Upper lobe of left lung (tissue), 6 donors: ENCODE results near the gene SIRT3. TPM values are rescaled to one million over a fixed set of nuclear protein-coding genes. Genes with fewer than 3 reads are reported as not detected.
"Not testable (repeated sequence)": the region's sequence is repeated elsewhere in the genome, so short reads cannot be mapped to it uniquely, and the experiment has no call there.

ENCODE experiments used
- ATAC-seq, 2 donors: fragments of 200-7000 bp; cut with Tn5 transposase; one replicate each; pipeline ENCODE4 v1.9.1; 2022; ENCODE audit warnings: mild to moderate bottlenecking in 2 of 2, moderate library complexity in 2 of 2; ENCODE audit not compliant: low FRiP score in 2 of 2
- DNase-seq, 2 donors: peaks; one replicate each; pipeline ENCODE4 v3.0.0-alpha.2; 2019 to 2020
- H3K27ac ChIP-seq, 4 donors: fragments of 200-600 bp; sonication (generic); one replicate each; pipeline ENCODE4 v1.5.1; 2016 to 2019
- H3K27me3 ChIP-seq, 4 donors: fragments of 200-600 bp; sonication (generic); one replicate each; pipeline ENCODE4 v1.5.1; 2017 to 2019
- H3K36me3 ChIP-seq, 4 donors: fragments of 200-600 bp; sonication (generic); one replicate each; pipeline ENCODE4 v1.5.1; 2016 to 2019
- H3K4me1 ChIP-seq, 4 donors: fragments of 200-600 bp; sonication (generic); one replicate each; pipeline ENCODE4 v1.5.1; 2018 to 2019
- H3K4me3 ChIP-seq, 4 donors: fragments of 200-600 bp; sonication (generic); one replicate each; pipeline ENCODE4 v1.5.1; 2017 to 2019; ENCODE audit warnings: mild to moderate bottlenecking in 2 of 4, moderate library complexity in 1 of 4
- H3K9me3 ChIP-seq, 4 donors: fragments of 200-600 bp; sonication (generic); one replicate each; pipeline ENCODE4 v1.5.1; 2018 to 2019
- CTCF ChIP-seq, 6 experiments: fragments of 450-650 bp in 4 of 6; fragments of 200-600 bp in 2 of 6; sonication (generic) in 2 of 6; IDR thresholded peaks; one replicate each; pipeline ENCODE4 v1.5.1; 2016 to 2019; ENCODE audit warnings: antibody characterized with exemption in 6 of 6
- EP300 ChIP-seq, 4 donors: sonication (generic); formaldehyde crosslinking; IDR thresholded peaks; one replicate each; pipeline ENCODE4 v1.5.1; 2017; ENCODE audit warnings: antibody characterized with exemption in 4 of 4, control low read depth in 2 of 4
- POLR2A ChIP-seq, 4 donors: fragments of 450-650 bp; IDR thresholded peaks; one replicate each; pipeline ENCODE4 v1.5.1; 2016 to 2017; ENCODE audit warnings: antibody characterized with exemption in 4 of 4, mild to moderate bottlenecking in 2 of 4
- POLR2AphosphoS5 ChIP-seq, 2 donors: sonication (generic); formaldehyde crosslinking; IDR thresholded peaks; one replicate each; pipeline ENCODE4 v1.5.1; 2017; ENCODE audit warnings: antibody characterized with exemption in 2 of 2
- WGBS, 2 donors: methylation state at CpG; one replicate each; pipeline ENCODE4 v1.1.5; 2017 to 2018; 5-methylcytosine and 5-hydroxymethylcytosine counted together
- total RNA-seq, 6 donors: library from RNA; depleted of rRNA in 4 of 6; stranded (reverse); fragments of >200 nt in 4 of 6; gene quantifications; one replicate each; pipeline versions ENCODE4 v1.1.0 to v1.2.1, GENCODE V29; 2016 to 2021
- donor health status: DM: no; HTN: no; CAD: no; lungs with moderate emphysema.
- donor health status: DM: no; HTN: yes; CAD: no; lungs with severe emphysema.

The SIRT3 gene
- total RNA-seq, 6 donors from 2014 or later = 11.7 to 37.6 (median 24.0) TPM

GRCh38 chr11:196786-197731 is 39.1 kb downstream of the SIRT3 start:
- no peaks in the 10 kb centered on the region for H3K27me3 ChIP-seq
- H3K27ac ChIP-seq = no peak overlapping the region
- no peaks in the 10 kb centered on the region for H3K9me3 ChIP-seq
- DNase-seq (peak in 1 of 2 donors; percentile 72), ATAC-seq (no peak)
- peaks cover 0 to 6% (median 0%) of the 10 kb centered on the region in 4 donors for H3K4me1 ChIP-seq
- H3K36me3 ChIP-seq = peaks cover 0 to 19% (median 5%) of the 10 kb centered on the region in 4 donors
- 73 to 93% methylated on average over 3 to 21 of the region's 23 CpGs for WGBS, 2 donors
- TF ChIP-seq POLR2AphosphoS5 (IDR thresholded peaks at IDR 0.05) = no peak
- no peak for TF ChIP-seq CTCF (IDR thresholded peaks at IDR 0.05)
- TF ChIP-seq EP300 (IDR thresholded peaks at IDR 0.05) = no peak
- no peak for TF ChIP-seq POLR2A (IDR thresholded peaks at IDR 0.05)
- H3K4me3 ChIP-seq = no peak overlapping the region

- 72 to 78% methylated on average over 5 of the region's 5 CpGs for WGBS, 2 donors
- H3K27me3 ChIP-seq, H3K9me3 ChIP-seq, H3K36me3 ChIP-seq, H3K4me1 ChIP-seq, H3K4me3 ChIP-seq, DNase-seq, H3K27ac ChIP-seq: not testable (repeated sequence)
- peak in 1 of 2 donors; percentile 56 for ATAC-seq
These were observed 42.7 kb downstream of the SIRT3 start for GRCh38 chr11:193481-193880.

GRCh38 chr11:192674-193128 is 43.4 kb downstream of the SIRT3 start, which contains the start of gene SCGB1C1:
Gene SCGB1C1, plus strand, starts transcription at chr11:193078. Its CDS starts 22 bp downstream, at chr11:193100.
- not testable (repeated sequence) for DNase-seq

GRCh38 chr11:191490-192478 is 44.4 kb downstream of the SIRT3 start:
- H3K27me3 ChIP-seq, H3K9me3 ChIP-seq, H3K36me3 ChIP-seq, H3K4me3 ChIP-seq, H3K27ac ChIP-seq, H3K4me1 ChIP-seq: not testable (repeated sequence)
- WGBS, 2 donors = 38 to 45% methylated on average over 2 of the region's 8 CpGs
- TF ChIP-seq CTCF (IDR thresholded peaks at IDR 0.05) = peak; percentile 16 to 46 (median 27)
- DNase-seq = peak in 1 of 2 donors; percentile 61
- peak; percentile 49 to 75 for ATAC-seq

More at GRCh38 chr11:192674-193128, 43.4 kb downstream of the SIRT3 start, which contains the start of gene SCGB1C1:
- ATAC-seq, H3K36me3 ChIP-seq, H3K4me1 ChIP-seq, H3K9me3 ChIP-seq, H3K27ac ChIP-seq, H3K27me3 ChIP-seq, H3K4me3 ChIP-seq: not testable (repeated sequence)
- 80% methylated on average over 3 of the region's 11 CpGs; no CpG with 5 or more reads in 1 of the 2 donors for whole genome bisulfite sequencing, 2 donors

GRCh38 chr11:190546-190945 is 45.6 kb downstream of the SIRT3 start:
- DNase-seq = not testable (repeated sequence)

GRCh38 chr11:189843-190311 is 46.3 kb downstream of the SIRT3 start:
- 60% methylated on average over 6 of the region's 25 CpGs; no CpG with 5 or more reads in 1 of the 2 donors for WGBS, 2 donors
- peak in 2 of 6 experiments; percentile 6 to 28 for TF ChIP-seq CTCF (IDR thresholded peaks at IDR 0.05)
- not testable (repeated sequence) for H3K27me3 ChIP-seq, H3K4me3 ChIP-seq, H3K27ac ChIP-seq, H3K36me3 ChIP-seq, H3K9me3 ChIP-seq, H3K4me1 ChIP-seq
- peak; percentile 26 to 83 for DNase-seq
- ATAC-seq = peak; percentile 75 to 92

More at GRCh38 chr11:190546-190945, 45.6 kb downstream of the SIRT3 start:
- H3K4me1 ChIP-seq, H3K27ac ChIP-seq, H3K4me3 ChIP-seq, ATAC-seq, H3K27me3 ChIP-seq, H3K9me3 ChIP-seq, H3K36me3 ChIP-seq: not testable (repeated sequence)
- WGBS, 2 donors = 75 to 78% methylated on average over 5 of the region's 5 CpGs
